H1 (cell line): ENCODE measurements around the gene ALDOA. TPM values are rescaled to one million over a fixed set of nuclear protein-coding genes. Genes with fewer than 3 reads are reported as not detected.

ENCODE experiments used
- CTCF ChIA-PET: fragments of 300-600 bp; sonication (Branson Sonifier 250); formaldehyde crosslinking; loops from one replicate; lab custom pipeline; 2021; ENCODE audit not compliant: partially characterized antibody; lab: Charles Lee
- POLR2A ChIA-PET: fragments of 300-600 bp; sonication (Branson Sonifier 250); formaldehyde crosslinking; loops from one replicate; lab custom pipeline; 2021; ENCODE audit warnings: inconsistent platforms; ENCODE audit not compliant: partially characterized antibody; lab: Charles Lee
- DNase-seq, 2 experiments: peaks; one replicate each; pipeline versions ENCODE4 v3.0.0 to v3.0.0-alpha.2; 2010 to 2022; ENCODE audit warnings: low spot score in 2 of 2, low read depth in 1 of 2, mixed read lengths in 1 of 2
- FAIRE-seq: peaks from 2 replicates; lab custom pipeline; 2011; peaks lifted over from hg19 to GRCh38; lab: Jason Lieb, UNC
- H2AFZ ChIP-seq: 2 replicates; pipeline ENCODE4 v1.8.1; 2012; ENCODE audit warnings: low read length, inconsistent platforms
- H2AK5ac ChIP-seq: 2 replicates; pipeline ENCODE4 v1.6.1; 2013; ENCODE audit warnings: low read depth, low read length
- H2BK120ac ChIP-seq: replicated peaks from 2 replicates; pipeline ENCODE3; 2013; ENCODE audit warnings: low read depth, low read length, inconsistent platforms
- H2BK12ac ChIP-seq: 2 replicates; pipeline ENCODE4 v1.6.1; 2013; ENCODE audit warnings: low read depth, low read length
- H2BK15ac ChIP-seq: 2 replicates; pipeline ENCODE4 v1.6.1; 2013; ENCODE audit warnings: low read length
- H2BK20ac ChIP-seq: 2 replicates; pipeline ENCODE4 v1.6.1; 2013; ENCODE audit warnings: low read length
- H2BK5ac ChIP-seq: 2 replicates; pipeline ENCODE4 v1.6.1; 2013; ENCODE audit warnings: low read depth, low read length
- H3K14ac ChIP-seq: 2 replicates; pipeline ENCODE4 v1.6.1; 2013; ENCODE audit warnings: inconsistent platforms; ENCODE audit not compliant: insufficient read length
- H3K18ac ChIP-seq: 2 replicates; pipeline ENCODE4 v1.6.1; 2013; ENCODE audit warnings: low read length; ENCODE audit errors: extremely low read depth
- H3K23ac ChIP-seq: 2 replicates; pipeline ENCODE4 v1.6.1; 2013; ENCODE audit warnings: inconsistent platforms; ENCODE audit not compliant: insufficient read length
- H3K23me2 ChIP-seq: 2 replicates; pipeline ENCODE4 v1.6.1; 2013; ENCODE audit warnings: low read depth, low read length
- H3K27ac ChIP-seq: 2 replicates; pipeline ENCODE4 v1.6.1; 2011; ENCODE audit warnings: low read depth, low read length, inconsistent platforms
- H3K27me3 ChIP-seq, 4 experiments: replicated peaks in 1 of 4; 1 replicate in 1 of 4; 2 replicates in 3 of 4; pipeline versions ENCODE4 v1.6.1 to v1.8.1; 2011 to 2013; ENCODE audit warnings: low read length in 3 of 4, mild to moderate bottlenecking in 3 of 4, inconsistent platforms in 2 of 4, mixed read lengths in 2 of 4, moderate library complexity in 1 of 4; ENCODE audit not compliant: control insufficient read depth in 3 of 4, insufficient read depth in 3 of 4; ENCODE audit errors: extremely low read depth in 1 of 4
- H3K36me3 ChIP-seq, 4 experiments: 2 replicates each; pipeline versions ENCODE4 v1.6.1 to v1.8.1; 2011 to 2013; ENCODE audit warnings: mild to moderate bottlenecking in 4 of 4, low read length in 3 of 4, moderate library complexity in 2 of 4, control low read depth in 1 of 4, inconsistent platforms in 1 of 4; ENCODE audit not compliant: insufficient read depth in 4 of 4, control insufficient read depth in 2 of 4
- H3K4ac ChIP-seq: replicated peaks from 2 replicates; pipeline ENCODE3; 2013; ENCODE audit warnings: low read length, low read depth, mixed read lengths, inconsistent platforms; ENCODE audit not compliant: insufficient read length
- H3K4me1 ChIP-seq, 4 experiments: replicated peaks in 1 of 4; 1 replicate in 1 of 4; 2 replicates in 3 of 4; pipeline versions ENCODE4 v1.6.1 to v1.8.1; 2011 to 2013; ENCODE audit warnings: low read length in 3 of 4, inconsistent platforms in 2 of 4, mixed read lengths in 1 of 4; ENCODE audit not compliant: insufficient read depth in 4 of 4, control insufficient read depth in 3 of 4
- H3K4me2 ChIP-seq, 2 experiments: 2 replicates each; pipeline versions ENCODE4 v1.6.1 to v1.8.1; 2011 to 2013; ENCODE audit warnings: low read depth in 2 of 2, low read length in 2 of 2, control low read depth in 1 of 2, inconsistent platforms in 1 of 2, mild to moderate bottlenecking in 1 of 2; ENCODE audit not compliant: insufficient read depth in 1 of 2
- H3K4me3 ChIP-seq, 4 experiments: fragments of 200-600, 300-600 bp in 1 of 4; sonication (generic), shearing (Covaris generic), sonication (Bioruptor Twin) in 1 of 4; 2 replicates each; pipeline versions ENCODE4 v1.5.1 to v1.8.1; 2011 to 2016; ENCODE audit warnings: low read length in 4 of 4, low read depth in 3 of 4, control low read depth in 2 of 4, inconsistent platforms in 2 of 4, mild to moderate bottlenecking in 2 of 4, mixed read lengths in 1 of 4, moderate library complexity in 1 of 4; ENCODE audit not compliant: insufficient read depth in 2 of 4; ENCODE audit errors: extremely low read depth in 1 of 4
- H3K56ac ChIP-seq: replicated peaks from 2 replicates; pipeline ENCODE3; 2013; ENCODE audit warnings: low read depth, mild to moderate bottlenecking, mixed read lengths, low read length, inconsistent platforms; ENCODE audit not compliant: insufficient read length
- H3K79me1 ChIP-seq: 2 replicates; pipeline ENCODE4 v1.6.1; 2013; ENCODE audit warnings: low read depth, low read length, control low read depth
- H3K79me2 ChIP-seq, 2 experiments: 2 replicates each; pipeline versions ENCODE4 v1.6.1 to v1.8.1; 2012 to 2013; ENCODE audit warnings: low read length in 2 of 2, mild to moderate bottlenecking in 2 of 2, inconsistent platforms in 1 of 2; ENCODE audit not compliant: insufficient read depth in 2 of 2, control insufficient read depth in 1 of 2
- H3K9ac ChIP-seq, 4 experiments: replicated peaks in 1 of 4; 1 replicate in 1 of 4; 2 replicates in 3 of 4; pipeline versions ENCODE4 v1.6.1 to v1.8.1; 2011 to 2013; ENCODE audit warnings: low read depth in 3 of 4, low read length in 3 of 4, control low read depth in 2 of 4, mild to moderate bottlenecking in 2 of 4, moderate library complexity in 2 of 4, inconsistent platforms in 1 of 4; ENCODE audit errors: extremely low read depth in 1 of 4
- H3K9me3 ChIP-seq, 2 experiments: 2 replicates each; pipeline versions ENCODE4 v1.6.1 to v1.8.1; 2012 to 2013; ENCODE audit warnings: mild to moderate bottlenecking in 2 of 2, moderate library complexity in 2 of 2, control low read depth in 1 of 2, inconsistent platforms in 1 of 2, low read depth in 1 of 2, low read length in 1 of 2, mixed read lengths in 1 of 2; ENCODE audit not compliant: insufficient read depth in 2 of 2
- H4K20me1 ChIP-seq, 2 experiments: replicated peaks in 1 of 2; 2 replicates each; pipeline versions ENCODE3 to v1.8.1; 2011 to 2013; ENCODE audit warnings: inconsistent platforms in 2 of 2, low read length in 2 of 2, mild to moderate bottlenecking in 1 of 2; ENCODE audit not compliant: insufficient read depth in 2 of 2, control insufficient read depth in 1 of 2
- H4K5ac ChIP-seq: 2 replicates; pipeline ENCODE4 v1.6.1; 2013; ENCODE audit warnings: low read length, low read depth, mixed read lengths, inconsistent platforms; ENCODE audit not compliant: insufficient read length
- H4K8ac ChIP-seq: 2 replicates; pipeline ENCODE4 v1.8.0; 2013; ENCODE audit warnings: mild to moderate bottlenecking, moderate library complexity, low read length, inconsistent platforms; ENCODE audit not compliant: insufficient read depth; ENCODE audit errors: extremely low read depth
- H4K91ac ChIP-seq: replicated peaks from 2 replicates; pipeline ENCODE3; 2013; ENCODE audit warnings: low read length, mixed read lengths, inconsistent platforms; ENCODE audit not compliant: insufficient read length
- KDM5A ChIP-seq: fragments of 200-600 bp; IDR thresholded peaks from 2 replicates; pipeline ENCODE4 v1.7.1; 2012; ENCODE audit warnings: mild to moderate bottlenecking, low read length, inconsistent platforms, mixed read lengths
- SRF ChIP-seq: IDR thresholded peaks from 2 replicates; pipeline ENCODE4 v1.6.1; 2011; ENCODE audit warnings: mild to moderate bottlenecking, low read depth, low read length, moderate library complexity
- TBP ChIP-seq: IDR thresholded peaks from 2 replicates; pipeline ENCODE4 v1.6.1; 2011; ENCODE audit warnings: low read depth, low read length, improper control_type of control experiment
- WGBS, 2 experiments: shearing (Covaris generic) in 1 of 2; methylation state at CpG; one replicate each; pipeline versions ENCODE4 v1.1.6 to v1.1.7; 2013 to 2015; ENCODE audit warnings: low lambda C conversion rate in 2 of 2, mixed read lengths in 2 of 2, inconsistent platforms in 1 of 2, low coverage in 1 of 2, missing lambda C conversion rate in 1 of 2; ENCODE audit not compliant: insufficient replicate concordance in 2 of 2, insufficient coverage in 1 of 2, insufficient read length in 1 of 2; ENCODE audit errors: extremely low coverage in 1 of 2, missing lambda C conversion rate in 1 of 2; 5-methylcytosine and 5-hydroxymethylcytosine counted together
- polyA plus RNA-seq, 7 experiments: library from polyadenylated mRNA; depleted of rRNA in 3 of 7; stranded (reverse) in 5 of 7; unstranded in 2 of 7; fragments of >200 nt in 5 of 7; fragments of 200-250 nt in 2 of 7; gene quantifications; 1 replicate in 5 of 7; 2 replicates in 1 of 7; 4 replicates in 1 of 7; pipeline versions ENCODE4 v1.2.1 to v1.2.3, GENCODE V29; 2011 to 2013; ENCODE audit warnings: missing spikeins in 2 of 7, mixed read lengths in 2 of 7
- total RNA-seq: library from RNA; stranded (reverse); fragmentation: NEBNext Ultra II Directional; extraction: Animal tissue kit (Norgen Biotek cat#: 25700); gene quantifications from 2 replicates; pipeline ENCODE4 v1.2.1, GENCODE V29; 2021

ALDOA gene
- total and polyA plus RNA-seq, 2 of the 8 experiments (the other 6 are each of a cell fraction or from before 2014, with no cell fraction given), result 1,072 to 1,083 TPM

- peaks cover 0 to 7% (median under 1%) of the 10 kb centered on the region in 4 experiments; a peak in 2 of 8 replicates for H3K36me3 ChIP-seq
- H2BK5ac ChIP-seq, result no peak overlapping the region
- FAIRE-seq (no peak), DNase-seq (no peak)
- TF ChIP-seq SRF, result no peak
- TF ChIP-seq KDM5A, result no peak
- no peak for TF ChIP-seq TBP
- no peak overlapping the region for H4K5ac ChIP-seq
- no peak overlapping the region for H2BK120ac ChIP-seq
- WGBS, 2 experiments, result 74% methylated on average over 5 of the region's 7 CpGs; no CpG with 5 or more reads in 1 of the 2 experiments
- H3K23ac ChIP-seq, result no peak overlapping the region
- H3K4me3 ChIP-seq, result no peak overlapping the region
- H3K56ac ChIP-seq, result no peak overlapping the region
- no peak overlapping the region for H3K18ac ChIP-seq
- no peak overlapping the region for H2AFZ ChIP-seq
- no peak overlapping the region for H2BK12ac ChIP-seq
- ChIA-PET CTCF (interaction anchor here (1.1 to 1.3 kb wide), 2 partner anchors 20 to 73 kb away, joined by 3 to 6 read pairs; no protein-coding TSS in a partner anchor), POLR2A (interaction anchor here (0.7 to 1.2 kb wide), 2 partner anchors 17 to 25 kb away, joined by 3 to 4 read pairs; no protein-coding TSS in a partner anchor)
- H3K9me3 ChIP-seq, result no peaks in the 10 kb centered on the region
- peaks cover 0 to 17% (median 10%) of the 10 kb centered on the region in 4 experiments; a peak in 4 of 7 replicates for H3K4me1 ChIP-seq
- H2AK5ac ChIP-seq, result no peak overlapping the region
- H2BK15ac ChIP-seq, result no peak overlapping the region
- no peak overlapping the region for H3K9ac ChIP-seq
- H3K4ac ChIP-seq, result no peak overlapping the region
- no peak overlapping the region for H2BK20ac ChIP-seq
- H3K27ac ChIP-seq, result no peak overlapping the region
- no peaks in the 10 kb centered on the region for H3K79me2 ChIP-seq
- no peak overlapping the region for H3K14ac ChIP-seq
- H3K4me2 ChIP-seq, result no peak overlapping the region
- H4K20me1 ChIP-seq, result peaks cover 12 to 16% of the 10 kb centered on the region in 2 experiments
- peaks cover 8% of the 10 kb centered on the region; the same call in 1 of the 2 replicates for H3K23me2 ChIP-seq
- no peaks in the 10 kb centered on the region for H3K27me3 ChIP-seq
- no peak overlapping the region for H4K91ac ChIP-seq
- H4K8ac ChIP-seq, result no peak overlapping the region
- H3K79me1 ChIP-seq, result peaks cover 5% of the 10 kb centered on the region; the same call in 1 of the 2 replicates
Observed at GRCh38 chr16:30025574-30025973, 40.0 kb upstream of the ALDOA start.
